GM13977 (cell line): ENCODE results near the gene CD300LG.
"Not testable (repeated sequence)": the region's sequence is repeated elsewhere in the genome, so short reads cannot be mapped to it uniquely, and the experiment has no call there.

Source experiments
- DNase-seq: peaks from one replicate; pipeline ENCODE4 v3.0.0; 2012; ENCODE audit warnings: low spot score
- in situ Hi-C: fragments of 300-500 bp; cut with MboI; formaldehyde crosslinking; loops from one replicate; pipeline ENCODE4 v1.12.0; 2022; ENCODE audit warnings: low sequenced_read_pairs, low pct_unique_long_range_greater_than_20kb, mixed read lengths, inconsistent platforms; ENCODE audit not compliant: unreplicated experiment
- TF ChIP-seq, protein P1 (sequence below): IDR thresholded peaks from 2 replicates; pipeline ENCODE4 v1.5.1; 2012; ENCODE audit warnings: mild to moderate bottlenecking, control low read depth; ENCODE audit not compliant: insufficient read depth; ENCODE audit errors: extremely low read depth, missing control alignments

CD300LG gene

DNA sequence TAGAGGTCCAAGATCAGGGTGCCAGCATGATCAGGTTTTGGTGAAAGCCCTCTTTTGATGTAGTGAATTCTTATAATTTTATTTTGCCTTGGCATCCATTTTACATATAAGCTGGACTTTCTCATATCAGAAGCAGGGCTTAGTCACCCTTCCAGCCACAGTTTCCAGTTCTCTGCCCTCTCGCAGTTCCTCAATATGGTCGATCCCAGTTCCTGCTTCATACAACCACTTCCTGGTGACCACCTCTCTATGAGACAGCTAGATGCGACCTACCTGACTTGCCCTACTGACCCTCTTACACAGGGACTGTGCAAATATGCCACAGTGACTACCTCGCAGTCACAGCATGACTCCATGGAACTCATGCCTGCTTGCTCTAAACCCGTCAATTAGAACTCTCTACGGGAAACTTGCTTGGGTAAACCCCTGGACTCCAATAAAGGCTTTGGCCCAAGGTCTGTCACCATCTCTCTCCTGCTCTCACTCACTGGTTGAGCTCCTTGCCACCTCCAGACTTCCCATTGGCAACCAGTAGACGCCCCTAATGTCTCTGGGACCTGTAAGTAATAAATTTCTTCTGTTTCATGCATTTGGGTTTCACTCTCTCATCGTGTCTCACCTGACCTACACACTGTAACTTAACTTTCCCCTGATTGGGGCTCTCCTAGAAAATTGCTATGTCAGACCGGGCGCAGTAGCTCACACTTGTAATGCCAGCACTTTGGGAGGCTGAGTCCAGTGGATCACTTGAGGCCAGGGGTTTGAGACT is 21.4 kb downstream of the CD300LG start:
- TF ChIP-seq, protein P1, sequence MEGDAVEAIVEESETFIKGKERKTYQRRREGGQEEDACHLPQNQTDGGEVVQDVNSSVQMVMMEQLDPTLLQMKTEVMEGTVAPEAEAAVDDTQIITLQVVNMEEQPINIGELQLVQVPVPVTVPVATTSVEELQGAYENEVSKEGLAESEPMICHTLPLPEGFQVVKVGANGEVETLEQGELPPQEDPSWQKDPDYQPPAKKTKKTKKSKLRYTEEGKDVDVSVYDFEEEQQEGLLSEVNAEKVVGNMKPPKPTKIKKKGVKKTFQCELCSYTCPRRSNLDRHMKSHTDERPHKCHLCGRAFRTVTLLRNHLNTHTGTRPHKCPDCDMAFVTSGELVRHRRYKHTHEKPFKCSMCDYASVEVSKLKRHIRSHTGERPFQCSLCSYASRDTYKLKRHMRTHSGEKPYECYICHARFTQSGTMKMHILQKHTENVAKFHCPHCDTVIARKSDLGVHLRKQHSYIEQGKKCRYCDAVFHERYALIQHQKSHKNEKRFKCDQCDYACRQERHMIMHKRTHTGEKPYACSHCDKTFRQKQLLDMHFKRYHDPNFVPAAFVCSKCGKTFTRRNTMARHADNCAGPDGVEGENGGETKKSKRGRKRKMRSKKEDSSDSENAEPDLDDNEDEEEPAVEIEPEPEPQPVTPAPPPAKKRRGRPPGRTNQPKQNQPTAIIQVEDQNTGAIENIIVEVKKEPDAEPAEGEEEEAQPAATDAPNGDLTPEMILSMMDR, result no peak
- in situ Hi-C loops, result no loop called here
- DNase-seq, result no peak

DNA sequence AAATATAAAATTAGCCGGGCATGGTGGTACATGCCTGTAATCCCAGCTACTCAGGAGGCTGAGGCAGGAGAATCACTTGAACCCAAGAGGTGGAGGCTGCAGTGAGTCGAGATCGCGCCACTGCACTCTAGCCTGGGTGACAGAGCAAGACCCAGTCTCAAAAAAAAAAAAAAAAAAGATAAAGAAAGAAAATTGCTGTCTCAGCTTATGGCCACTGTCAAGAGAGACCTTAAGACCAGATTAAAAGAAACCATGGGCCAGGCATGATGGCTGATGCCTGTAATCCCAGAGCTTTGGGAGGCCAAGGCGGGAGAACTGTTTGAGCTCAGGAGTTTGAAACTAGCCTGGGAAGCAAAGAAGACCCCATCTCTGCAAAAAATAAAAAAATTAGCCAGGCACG is 22.1 kb downstream of the CD300LG start:
- in situ Hi-C loops, DNase-seq: not testable (repeated sequence)

DNA sequence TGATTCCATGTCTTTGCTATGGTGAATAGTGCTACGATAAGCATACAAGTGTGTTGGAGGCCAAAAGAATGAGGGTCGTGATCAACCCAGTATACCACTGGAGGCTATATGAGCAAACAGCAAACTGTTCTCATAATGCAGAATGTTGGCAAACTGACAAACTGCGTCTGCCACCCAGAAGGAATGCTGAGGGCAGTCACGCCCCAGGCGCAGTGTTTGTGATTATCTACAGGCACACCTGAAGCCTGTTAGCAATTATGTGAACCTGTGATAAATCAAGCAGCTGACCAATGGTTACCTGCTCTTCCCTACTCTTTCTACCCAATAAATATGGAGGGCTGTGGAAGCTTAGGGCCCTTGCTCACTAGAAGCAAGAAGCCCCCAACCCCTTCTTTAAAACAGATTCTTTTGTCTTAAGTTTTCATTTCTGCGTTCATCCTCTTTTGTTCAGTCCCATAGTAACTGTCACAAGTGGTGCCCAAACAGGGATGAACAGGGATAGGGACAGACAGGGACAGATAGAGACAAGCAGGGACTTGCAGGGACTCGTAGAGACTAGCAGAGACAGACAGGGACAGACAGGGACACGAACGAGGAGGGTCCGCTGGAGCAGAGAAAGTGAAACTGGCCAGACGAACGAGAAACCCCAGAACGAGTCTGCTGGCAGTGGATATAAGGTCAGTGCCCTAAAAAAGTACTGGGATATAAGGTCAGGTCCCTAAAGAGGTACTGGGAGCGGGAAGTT is 25.1 kb downstream of the CD300LG start:
- in situ Hi-C loops, result no loop called here
- no peak for DNase-seq
- TF ChIP-seq, protein P1, result no peak

DNA sequence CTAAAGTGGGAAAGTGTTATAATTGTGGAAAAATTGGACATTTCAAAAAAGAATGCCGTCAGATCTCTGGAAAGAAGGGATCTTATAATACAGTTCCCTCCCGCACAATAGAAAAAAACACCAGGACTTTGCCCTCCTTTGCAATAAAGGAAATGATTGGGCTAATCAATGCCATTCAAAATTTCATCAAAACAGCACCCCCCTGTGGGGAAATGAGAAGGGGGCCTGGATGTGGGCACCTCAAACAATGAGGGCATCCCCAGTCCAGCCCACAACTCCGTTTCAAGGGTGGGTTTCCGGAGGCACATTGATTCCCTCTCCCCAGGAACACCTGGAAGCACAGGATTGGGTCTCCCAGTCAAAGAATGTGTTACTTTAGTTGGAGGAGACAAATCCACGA is 26.1 kb downstream of the CD300LG start:
- DNase-seq, result no peak
- TF ChIP-seq, protein P1, result no peak
- in situ Hi-C loops, result no loop called here

DNA sequence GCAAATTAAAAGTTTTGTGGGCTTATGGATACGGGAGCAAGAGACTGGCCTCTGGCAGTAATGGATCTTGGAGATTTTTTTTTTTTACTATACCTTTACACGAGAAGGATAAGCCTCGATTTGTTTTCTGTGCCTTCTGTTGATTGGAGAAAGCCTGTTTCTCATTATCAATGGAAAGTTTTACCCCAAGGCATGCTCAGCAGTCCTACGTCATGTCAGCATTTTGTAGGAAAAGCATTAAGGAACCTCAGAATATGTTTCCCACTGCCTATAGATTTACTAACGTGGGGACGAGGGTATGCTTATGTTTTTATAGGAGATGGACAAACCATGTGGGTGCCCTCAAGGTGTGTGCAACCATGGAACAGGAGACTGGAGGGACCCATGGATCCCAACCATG is 26.8 kb downstream of the CD300LG start:
- in situ Hi-C loops, result no loop called here
- no peak for DNase-seq
- TF ChIP-seq, protein P1, result no peak

DNA sequence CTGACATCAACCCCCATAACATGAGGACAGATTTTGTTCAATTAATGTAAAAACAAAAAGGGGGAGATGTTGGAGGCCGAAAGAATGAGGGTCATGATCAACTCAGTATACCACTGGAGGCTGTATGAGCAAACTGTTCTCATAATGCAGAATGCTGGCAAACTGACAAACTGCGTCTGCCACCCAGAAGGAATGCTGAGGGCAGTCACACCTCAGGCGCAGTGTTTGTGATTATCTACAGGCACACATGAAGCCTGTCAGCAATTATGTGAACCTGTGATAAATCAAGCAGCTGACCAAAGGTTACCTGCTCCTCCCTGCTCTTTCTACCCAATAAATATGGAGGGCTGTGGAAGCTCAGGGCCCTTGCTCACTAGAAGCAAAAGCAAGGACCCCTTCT is 27.3 kb downstream of the CD300LG start:
- DNase-seq, result no peak
- TF ChIP-seq, protein P1, result no peak
- in situ Hi-C loops, result no loop called here

DNA sequence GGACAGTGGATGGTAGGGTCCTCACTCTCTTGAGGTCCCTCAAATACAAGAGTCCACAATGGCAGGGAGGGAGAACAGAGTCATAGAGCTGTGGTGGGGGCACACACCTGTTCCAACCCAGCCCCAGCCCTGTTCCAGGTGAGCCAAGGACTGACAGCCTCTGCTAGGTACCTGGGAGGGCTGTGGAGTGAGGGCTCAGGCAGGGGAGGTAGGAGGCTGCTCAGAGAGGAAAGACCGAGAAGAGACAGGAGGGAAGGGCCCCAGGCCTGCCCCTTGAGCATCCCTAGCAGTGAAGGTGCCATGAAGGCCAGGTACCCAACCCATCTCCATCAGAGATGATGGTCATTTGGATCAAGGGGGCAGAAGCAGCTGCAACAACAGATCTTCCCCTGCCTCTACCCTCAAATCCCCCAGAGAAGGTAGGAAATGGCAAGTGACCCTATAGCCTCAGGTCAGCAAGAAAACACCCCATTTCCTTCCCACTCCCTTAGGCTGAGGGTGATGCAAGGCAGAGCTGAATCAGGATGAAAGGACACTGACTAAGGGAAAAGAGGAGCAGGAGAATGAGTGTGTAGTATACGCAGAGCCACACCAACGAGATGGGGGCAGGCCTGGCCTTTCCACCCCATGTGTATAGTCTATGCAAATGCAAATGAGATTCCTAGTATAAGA is 28.6 kb downstream of the CD300LG start:
- in situ Hi-C loops, result no loop called here
- no peak for DNase-seq
- TF ChIP-seq, protein P1, result no peak
